EH (cell line): ENCODE results near the gene DSCAML1.

Source experiments
- DNase-seq: peaks from one replicate; pipeline ENCODE4 v3.0.0-alpha.2; 2015; ENCODE audit warnings: low read depth

Gene DSCAML1

DNA sequence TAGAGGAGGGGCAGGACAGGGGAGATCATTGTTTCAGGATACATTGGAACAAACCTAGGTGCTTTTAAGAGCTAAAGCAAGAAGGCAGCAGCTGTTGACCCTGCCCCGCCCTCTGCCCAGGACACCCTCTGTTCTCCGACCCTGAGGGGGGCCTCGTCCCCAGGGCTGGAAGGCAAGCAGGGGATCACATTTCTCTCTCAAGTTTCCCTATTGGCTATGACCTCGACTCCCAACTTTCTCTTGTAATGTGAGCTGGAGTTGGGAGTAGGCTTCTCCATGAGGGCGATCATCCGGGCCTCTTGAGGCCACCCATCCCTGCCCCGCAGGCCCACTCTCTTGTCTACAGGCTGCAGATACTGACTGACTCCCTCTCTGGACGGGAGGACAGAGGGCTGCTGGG lies 37.7 kb downstream of the DSCAML1 start:
- no peak for DNase-seq

DNA sequence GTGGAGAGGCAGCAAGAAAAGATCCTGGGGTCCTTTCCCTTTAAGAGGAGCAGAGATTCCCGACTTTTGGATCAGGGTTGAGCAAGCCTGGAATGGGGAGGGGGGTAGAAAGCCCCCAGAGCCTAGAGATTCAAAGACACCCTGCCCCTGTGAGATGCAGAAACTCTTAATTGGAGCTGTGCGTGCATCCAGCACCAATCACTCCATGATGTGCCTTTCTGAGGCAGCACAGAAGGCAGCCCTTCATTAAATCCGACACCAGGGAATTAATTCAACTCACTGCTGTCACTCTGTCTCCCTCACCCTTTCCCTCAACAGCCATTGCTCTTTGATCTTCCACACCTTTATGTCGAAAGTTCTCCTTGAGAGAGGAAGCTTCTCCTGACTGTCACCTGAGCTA lies 43.0 kb downstream of the DSCAML1 start:
- no peak for DNase-seq

DNA sequence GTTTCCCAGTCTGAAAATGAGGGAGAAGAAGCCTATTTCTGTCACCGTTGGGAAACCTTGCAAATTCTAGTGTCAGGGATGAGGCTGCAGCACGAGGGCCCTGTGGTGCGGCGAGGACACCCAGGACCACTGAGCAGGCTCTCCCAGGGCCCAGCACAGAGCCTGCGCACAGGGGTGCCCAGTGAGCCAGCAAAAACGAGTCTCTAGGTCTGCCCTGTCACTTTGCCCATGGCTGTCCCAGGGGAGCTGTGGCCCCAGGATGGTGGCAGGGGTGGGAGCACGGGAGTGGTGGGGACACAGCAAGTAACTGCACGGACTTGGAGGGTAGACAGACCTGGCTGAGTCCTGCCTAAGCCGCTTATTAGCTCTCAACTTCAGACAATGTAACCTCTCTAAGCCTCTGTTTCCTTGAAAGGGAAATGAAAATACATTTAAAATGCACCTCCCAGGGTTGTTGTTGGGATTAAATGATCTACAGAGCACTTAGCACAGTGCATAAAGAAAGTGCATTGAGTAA lies 44.2 kb downstream of the DSCAML1 start:
- DNase-seq = no peak

DNA sequence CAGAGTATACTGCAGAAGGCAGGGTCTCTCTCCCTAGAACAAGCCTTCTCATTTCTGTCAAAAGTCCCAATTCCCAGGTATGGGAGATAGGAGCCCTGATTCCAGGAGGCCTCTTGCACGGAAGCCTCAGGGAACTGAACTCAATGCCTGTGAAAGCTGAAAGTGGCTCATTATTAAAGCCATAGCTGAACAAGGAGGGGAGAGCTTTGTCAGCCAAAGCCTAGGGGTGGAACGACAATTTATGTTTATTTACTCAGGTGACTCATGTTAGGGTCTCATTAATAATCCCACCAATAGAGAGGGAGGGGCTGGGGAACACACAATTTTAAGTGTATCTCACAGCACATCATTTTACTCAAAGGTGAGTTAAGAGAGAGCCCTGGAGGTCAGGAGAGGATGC lies 44.9 kb downstream of the DSCAML1 start:
- DNase-seq = no peak

DNA sequence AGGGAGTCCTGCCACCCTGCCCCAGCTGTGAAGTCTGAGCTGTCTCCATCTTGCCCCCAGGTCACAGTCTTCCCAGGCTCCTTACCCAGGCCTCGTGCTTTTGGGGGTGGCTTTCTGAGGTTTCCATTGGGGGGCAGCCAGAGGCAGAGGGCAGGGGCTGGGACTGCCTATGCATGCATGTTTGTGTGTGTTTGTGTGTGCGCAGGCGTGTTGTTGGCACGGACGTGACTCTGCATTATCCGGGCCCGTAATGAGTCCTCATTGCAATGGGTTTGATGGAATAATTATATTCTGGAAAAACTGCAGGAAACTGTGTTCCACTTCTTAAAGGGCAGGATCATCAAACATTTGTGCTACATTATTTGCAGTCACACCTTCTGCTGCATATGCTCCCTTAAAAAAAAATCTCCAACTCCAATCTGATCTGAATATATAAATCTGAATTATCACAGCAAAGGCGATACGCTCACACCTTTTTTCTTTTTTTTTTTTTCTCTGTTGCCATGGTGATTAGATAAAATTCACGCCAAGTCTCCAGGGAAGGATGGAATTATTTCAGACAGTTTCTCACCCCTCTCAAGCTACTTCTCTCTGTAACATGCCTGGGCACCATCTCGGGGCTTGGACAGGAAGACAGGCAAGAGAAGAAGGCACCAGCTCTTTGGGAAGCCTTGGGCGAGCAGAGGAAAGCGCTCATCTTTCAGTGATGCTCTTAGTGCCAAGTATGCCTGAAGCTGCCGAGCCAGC lies 45.9 kb downstream of the DSCAML1 start:
- DNase-seq = no peak

DNA sequence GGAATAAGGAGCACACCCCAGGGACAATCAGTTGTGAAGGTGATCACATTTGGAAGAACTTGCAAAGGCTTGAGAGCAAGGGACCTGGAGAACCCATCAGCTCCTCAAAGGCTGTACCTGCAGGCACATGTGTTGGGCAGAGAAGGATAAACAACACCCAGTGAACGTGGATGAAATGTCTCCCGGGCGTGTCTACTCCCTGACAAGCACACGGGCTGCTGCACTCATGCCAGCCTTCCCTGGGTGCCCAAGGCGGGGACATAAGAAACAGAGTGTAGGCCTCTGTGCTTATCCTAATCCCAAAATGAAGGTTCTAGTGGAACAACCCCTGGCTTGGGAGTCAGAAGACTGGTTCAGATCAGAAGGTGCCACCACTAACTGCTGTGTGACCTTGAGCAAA lies 46.7 kb downstream of the DSCAML1 start:
- DNase-seq = no peak

DNA sequence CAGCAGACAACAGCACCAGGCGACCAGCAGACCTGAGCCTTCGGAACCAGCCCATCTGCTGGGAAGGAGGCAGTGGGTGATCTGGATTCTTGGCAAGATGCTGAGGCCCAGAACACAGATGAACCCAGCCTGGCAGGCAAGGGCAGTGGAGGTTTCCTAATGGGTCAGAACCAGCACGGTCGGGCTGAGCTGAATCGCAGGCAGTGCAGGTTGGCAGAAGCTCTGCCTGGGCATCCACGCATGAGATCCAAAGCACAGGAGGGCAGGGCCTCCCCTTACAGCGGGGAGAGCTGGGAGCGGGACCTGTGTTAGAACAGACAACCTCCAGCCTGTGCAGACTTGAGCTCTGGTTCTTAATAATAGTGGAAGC lies 47.5 kb downstream of the DSCAML1 start:
- no peak for DNase-seq

DNA sequence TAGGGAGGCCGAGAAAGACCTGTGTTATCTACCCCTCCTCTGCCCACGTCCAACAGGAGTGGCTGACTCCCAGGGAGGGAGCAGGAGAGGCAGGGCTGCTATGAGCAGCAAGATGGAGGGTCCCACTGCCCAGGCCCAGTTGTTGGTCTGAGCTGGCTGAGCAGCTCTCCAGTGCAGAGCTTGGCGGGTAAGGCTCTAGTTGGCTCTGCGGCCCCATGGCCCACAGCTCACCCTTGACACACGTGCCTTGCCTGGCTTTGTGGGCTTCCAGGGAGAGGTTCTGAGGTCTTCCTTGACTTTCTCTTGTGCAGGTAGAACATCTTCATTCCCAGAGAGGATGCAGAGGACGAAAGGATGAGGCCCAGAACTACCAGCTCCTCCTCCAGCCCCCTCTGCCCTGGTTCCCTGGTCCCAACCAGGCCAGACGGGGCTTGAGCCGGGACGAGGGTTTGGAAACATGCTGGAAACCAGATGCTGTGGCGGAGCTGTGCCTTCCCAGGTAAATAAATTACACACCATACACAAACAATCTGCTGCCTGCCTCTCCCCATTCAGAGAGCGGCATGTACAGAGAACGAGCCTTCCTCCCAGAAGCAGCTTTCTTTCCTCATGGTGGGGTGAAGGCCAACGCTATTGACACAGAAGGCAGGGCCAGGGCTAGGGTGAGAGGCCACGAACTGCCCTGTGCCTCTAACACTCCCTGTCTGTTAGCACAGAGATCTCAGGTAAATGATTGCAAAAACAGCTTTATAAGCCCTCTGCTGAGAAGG lies 48.1 kb downstream of the DSCAML1 start:
- DNase-seq = no peak

DNA sequence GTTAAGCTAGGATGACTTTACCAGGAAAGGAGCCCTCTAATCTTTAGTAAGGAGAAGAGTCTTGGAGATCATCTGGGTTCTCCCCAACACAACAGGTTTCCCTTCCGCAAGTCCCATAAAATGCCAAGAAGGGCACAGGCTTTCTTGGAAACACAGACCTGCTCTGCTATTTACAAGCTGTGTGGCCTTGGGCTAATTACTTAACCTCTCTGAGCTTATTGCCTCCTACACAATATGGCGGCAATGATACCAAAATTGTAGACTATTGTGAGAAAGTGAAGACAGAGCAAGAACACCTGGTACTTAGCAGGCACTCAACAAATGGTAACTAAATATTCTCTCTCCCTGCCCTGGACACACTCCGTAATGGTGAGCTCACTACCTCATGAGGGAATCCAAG lies 49.1 kb downstream of the DSCAML1 start:
- DNase-seq = no peak

DNA sequence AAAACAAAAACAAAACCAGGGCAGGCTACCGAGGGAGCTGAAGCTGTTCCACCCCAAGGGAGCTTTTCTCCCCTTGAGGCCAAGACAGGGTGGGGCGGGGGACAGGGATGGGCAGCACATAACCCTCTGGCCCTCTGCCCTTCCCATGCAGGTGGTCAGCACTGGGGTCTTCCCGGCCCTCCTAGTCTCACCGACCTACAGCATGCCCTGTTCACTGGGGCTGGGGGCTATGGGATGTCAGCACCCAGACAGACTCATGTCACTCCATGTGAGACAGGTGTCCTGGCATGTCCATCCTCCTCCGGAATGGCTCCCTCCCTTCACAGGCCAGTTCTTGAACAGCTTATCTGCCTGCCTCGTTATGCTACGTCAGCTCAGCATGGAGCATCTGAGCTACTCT lies 51.7 kb downstream of the DSCAML1 start:
- DNase-seq = no peak

DNA sequence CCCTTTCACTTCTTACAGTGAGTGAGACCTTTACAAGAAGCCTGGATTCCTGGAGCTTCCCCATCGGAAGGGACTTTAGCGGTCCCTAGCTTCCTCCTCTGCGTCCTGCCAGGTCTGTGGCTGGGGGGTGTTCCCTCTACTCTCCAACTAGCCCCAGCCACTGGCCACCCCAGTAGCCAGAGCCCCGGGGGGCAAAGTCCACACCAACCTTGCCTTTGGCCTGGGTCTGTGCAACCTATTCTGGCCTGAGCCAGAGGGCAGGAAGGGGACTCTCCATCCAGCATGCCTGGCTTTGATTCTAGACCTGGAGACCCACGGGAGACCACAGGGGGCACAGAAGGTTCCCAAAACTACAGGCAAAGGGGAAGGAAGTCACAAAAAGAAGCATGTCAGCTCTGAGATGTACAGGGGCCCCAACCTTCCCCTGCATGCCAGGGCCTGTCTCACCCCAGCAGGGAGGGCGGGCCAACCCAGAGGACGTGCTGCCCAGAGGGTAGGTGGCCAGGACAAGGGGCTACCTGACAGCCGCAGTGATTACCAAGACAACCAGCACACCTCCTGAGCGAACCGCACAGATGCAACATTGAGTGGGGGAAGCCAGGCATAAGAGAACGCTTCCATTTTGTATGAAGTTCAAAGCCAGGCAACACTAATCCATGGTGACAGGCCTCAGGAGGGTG lies 52.4 kb downstream of the DSCAML1 start:
- DNase-seq = no peak

DNA sequence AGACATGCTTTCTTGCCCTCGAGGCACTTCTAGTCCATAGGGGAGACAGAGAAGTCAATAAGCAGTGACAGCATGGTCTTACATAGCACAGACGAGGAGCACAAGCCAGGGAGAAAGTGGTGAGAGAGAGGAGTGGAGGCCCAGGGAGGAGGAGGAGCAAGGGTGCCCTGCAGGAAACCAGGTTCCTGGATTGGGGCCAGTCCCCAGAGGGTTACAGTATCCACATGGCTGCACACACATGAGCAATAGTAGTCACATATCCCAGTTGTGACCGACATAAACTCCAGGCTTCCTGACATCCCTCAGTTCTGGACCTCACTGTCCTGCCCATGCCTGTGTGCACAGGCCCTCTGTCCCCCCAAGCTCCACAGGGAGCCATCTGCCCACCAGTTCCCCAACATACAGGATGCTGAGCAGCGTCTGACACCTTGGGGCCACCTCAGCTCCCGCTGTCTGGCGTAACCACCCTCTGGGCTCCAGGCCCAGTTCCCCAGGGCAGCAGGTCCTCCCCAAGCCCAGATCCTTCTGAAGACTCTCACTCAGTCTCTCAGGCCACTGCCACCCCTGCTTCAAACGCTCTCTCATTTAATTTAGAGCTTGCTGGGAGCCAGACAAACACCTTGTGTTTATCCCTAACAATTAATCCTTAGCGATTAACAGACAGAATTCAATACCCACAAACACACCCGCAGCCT lies 53.7 kb downstream of the DSCAML1 start:
- DNase-seq = no peak

DNA sequence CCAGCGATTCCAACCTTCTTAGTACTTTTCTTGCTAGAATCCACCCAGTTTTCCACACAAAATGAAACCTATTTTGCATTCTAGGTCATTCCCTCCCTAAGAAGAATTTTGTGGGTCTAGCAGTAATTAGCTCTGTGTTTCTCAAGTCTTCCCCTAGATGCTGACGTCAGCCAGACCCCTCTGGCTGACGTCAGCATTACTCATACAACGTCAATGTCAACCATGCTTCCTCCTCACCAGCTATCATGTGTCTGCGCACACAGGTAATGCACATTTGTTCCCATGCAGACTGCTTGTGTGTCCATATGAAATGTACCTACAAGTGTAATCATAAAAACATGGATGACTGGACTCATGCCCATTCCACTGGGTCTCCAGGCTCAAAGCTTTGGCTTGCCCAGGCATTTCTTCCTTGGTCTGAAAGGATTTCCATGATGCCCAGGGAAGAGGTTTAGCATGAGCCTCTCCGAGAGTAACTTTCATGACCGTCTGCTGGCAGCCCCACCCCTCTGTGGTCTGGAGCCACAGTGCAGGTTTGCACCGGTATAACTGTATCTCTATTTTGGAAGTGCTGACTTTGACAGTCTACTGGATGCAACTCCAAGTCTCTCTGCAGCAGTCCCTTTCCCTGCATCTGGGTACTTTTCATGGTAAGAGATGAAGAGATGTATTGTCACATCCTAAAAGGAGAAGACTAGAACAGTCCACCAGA lies 58.6 kb downstream of the DSCAML1 start:
- no peak for DNase-seq

DNA sequence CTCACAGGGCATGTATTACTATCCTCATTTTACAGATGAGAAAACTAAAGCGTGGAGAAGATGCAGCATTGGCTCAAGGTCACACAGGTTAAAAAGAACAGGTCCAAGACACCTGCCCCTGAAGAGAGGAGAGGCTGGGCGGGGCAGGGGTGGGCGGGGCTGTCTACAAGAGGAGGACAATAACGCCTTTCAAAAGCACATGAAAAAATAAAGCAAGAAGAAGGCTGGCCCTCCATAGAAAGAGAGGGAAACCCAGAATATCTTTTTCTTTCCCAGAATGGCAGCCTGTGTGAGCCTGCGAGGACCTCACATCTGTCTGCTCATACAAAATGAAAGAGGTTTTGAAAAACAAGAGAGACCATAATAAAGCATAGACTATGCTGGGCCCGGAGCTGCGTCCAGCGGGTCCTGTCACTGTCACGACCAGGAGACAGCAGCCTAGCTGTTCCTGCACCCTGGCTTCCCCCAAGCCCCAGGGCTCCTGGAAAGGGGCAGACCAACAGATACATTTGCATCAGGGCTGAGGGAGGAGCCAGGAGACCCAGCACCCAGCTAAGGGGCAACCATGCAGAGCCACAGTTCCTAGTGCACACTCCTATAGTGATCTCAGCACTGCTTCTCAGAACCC lies 61.6 kb downstream of the DSCAML1 start:
- no peak for DNase-seq

DNA sequence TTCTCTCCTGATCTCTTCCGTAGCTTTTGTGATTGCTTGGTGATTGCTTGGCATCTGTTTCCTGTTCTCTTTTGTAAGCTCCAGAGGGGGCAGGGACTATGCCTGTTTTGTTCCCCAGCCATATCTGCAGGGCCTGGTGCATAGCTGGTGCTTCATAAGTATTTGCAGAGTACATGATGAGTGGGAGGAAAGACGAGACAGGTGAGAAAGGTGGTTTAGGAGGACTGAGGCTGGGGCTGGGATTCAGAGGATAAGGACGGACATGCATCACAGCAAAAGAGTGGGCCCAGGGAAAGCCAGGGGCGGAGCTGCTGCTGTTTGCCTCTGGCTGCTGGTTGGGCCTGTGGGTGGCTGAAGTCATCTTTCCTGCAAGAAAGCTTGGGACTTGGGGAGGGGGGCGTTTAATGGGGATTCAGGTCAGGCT lies 62.4 kb downstream of the DSCAML1 start:
- no peak for DNase-seq

DNA sequence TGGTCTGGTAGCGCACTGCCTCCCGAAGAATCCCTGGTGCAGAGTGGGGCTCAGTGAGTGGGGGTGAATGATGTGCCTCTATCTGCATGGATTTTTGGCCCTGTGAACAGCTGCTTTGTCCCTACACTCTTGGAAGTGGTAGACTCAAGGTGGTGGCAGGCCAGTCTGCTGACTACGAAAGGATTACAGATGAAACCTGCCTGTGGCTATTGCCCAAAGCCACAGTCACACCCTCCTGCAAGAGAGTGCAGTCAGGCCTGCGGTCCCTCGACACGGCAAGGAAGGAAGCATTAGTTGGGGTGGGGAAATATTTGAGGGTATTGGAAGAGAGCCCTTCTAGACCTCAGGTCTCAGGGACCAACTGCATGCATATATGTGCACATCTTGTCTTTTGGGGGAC lies 63.7 kb downstream of the DSCAML1 start:
- DNase-seq = no peak

DNA sequence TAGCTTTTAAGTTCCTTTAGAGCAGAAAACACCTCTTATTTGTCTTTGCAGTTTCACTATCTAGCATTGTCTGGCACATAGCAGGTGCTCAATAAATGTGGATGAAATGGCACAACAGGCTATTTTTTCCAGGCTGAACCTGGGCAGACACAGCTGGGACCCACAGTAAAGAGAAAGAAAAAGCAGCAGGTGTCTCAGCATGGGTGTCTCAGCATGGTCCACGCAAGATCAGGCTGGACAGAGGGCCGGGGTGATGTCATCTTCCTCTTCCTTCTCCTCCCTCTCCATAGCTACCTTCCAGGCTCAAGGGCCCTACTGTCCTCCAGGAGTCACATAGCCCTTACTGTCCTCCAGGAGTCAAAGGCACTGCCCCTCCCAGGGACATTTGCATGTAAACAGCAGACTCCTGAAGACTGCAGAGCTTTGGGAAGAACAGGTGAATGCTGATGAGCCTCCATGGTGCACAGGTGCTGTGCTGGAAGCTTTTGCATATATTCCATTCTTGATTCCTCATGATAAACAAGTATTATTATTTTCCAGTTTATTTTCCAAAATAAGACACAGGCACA lies 65.2 kb downstream of the DSCAML1 start:
- no peak for DNase-seq

DNA sequence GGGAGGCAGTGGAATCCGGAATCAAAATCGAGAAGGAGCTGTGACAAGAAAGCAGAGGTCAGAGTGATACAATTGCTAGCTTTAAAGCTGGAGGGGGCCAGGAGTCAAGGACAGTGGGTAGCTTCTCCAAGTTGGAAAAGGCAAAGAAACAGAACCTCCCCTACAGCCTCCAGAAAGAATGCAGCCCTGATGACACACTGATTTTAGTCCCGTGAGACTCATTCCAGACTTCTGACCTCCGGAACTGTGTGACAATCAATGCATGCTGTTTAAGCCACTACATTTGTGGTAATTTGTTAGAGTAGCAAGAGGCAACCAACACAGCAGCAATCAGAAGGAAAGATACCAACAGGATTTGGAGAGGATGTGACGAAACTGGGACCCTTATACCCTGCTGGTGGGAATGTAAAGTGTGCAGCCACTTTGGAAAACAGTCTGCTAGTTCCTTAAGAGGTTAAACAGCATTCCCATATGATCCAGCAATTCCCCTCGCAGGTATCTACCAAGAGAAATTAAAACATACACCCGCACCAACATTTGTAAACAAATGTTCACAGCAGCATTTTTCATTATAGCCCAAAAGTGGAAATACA lies 66.7 kb downstream of the DSCAML1 start:
- no peak for DNase-seq

DNA sequence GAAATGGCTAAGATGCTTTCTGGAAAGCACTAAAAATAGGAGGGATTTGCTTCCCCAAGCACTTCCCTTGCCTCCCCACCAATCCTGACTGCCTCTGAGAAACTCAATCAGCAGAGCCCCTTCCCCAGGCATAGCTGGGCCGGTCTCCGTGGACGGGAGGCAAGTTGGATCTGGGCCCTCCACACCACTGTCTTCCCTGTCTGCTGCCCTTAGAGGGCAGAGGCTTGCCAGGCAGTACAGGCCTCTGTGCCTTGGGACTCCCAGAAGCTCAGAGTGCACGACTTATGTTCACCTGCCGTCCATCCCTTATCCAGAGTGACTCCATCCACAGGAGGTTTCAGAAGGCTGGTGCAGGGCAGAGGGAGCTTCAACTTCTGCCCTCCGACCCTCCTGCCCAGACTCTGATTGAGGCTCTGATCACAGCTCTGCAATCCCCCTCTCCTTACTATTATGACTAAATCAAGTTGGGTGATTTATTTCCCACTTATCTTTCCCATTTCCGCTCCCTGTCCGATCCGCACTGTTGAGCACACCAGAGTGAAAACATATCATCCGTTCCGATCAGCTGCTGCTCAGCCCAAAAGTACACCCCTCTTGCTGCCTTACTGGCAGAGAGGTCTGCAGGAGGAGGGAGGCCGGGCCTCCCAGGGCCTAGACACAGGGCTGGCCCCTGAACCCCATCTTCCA lies 71.8 kb downstream of the DSCAML1 start:
- no peak for DNase-seq

DNA sequence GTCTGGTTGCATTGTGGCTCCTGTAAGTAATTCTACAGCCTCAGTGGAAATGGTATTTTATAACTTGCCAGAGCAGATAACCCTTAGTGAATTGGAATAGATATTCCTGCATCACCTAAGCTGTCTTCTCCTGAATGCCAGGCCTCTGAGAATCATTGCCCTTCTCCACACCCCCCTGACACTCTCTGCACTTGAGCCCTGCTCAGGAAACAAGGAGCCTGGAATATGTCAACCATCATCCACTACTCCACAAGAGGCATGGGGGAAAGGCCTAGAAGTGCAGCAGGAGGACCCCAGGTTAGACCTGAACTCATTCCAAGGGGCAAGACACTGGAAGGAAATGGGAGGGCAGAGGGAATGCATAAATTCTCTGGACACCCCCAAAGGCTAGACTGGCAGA lies 72.4 kb downstream of the DSCAML1 start:
- DNase-seq = no peak
